ENCODE results near the gene KRTAP10-5.

KRTAP10-5 gene

GRCh38 chr21:44529503-44530125 lies 50.8 kb downstream of the KRTAP10-5 start:
- DNase-seq (ENCODE audit: low read depth): no peak
